Right ventricle myocardium superior (tissue), 1 donor: ENCODE results near the gene TSPYL4. TPM values are rescaled to one million over a fixed set of nuclear protein-coding genes. Genes with fewer than 3 reads are reported as not detected.
A peak's percentile ranks its signal among the peaks of the same experiment; 100 is the strongest.

Experiments used
- ATAC-seq: fragments of 200-7000 bp; cut with Tn5 transposase; one replicate; pipeline ENCODE4 v1.9.1; 2020; ENCODE audit warnings: mild to moderate bottlenecking; ENCODE audit not compliant: poor library complexity
- DNase-seq: peaks from one replicate; pipeline ENCODE4 v3.0.0-alpha.2; 2020
- intact Hi-C: fragments of 100-400 bp; cut with DNase I; formaldehyde crosslinking; loops from one replicate; pipeline ENCODE4 v1.11.2; 2022
- total RNA-seq: library from RNA; stranded (reverse); fragmentation: NEBNext Ultra II Directional; extraction: Animal tissue kit (Norgen Biotek cat#: 25700); gene quantifications from one replicate; pipeline ENCODE4 v1.2.1, GENCODE V29; 2021
- donor health status: DM: no; HTN: yes; CAD: no; lungs with severe emphysema.

The TSPYL4 gene
- total RNA-seq, 1 donor from 2014 or later, result 26.0 TPM

DNA sequence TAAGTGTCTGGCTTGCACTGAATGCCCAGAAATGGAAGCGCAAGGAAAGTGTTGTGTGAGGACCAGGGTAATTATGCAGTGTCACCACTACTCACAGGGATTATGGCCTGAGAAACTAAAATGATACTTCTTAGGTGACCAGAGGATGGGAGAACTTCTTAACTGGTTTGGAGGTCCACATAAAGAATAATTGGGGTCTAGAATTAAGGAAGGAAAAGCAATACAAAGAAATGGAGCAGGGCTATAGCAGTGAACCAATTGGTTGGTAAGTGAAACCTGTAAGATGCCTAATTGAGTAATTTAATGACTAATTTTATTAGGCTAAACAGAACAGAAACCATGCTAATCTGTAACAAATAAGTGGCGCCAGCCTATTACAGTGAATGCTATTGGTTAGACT, 5.3 kb downstream of the TSPYL4 start:
- DNase-seq (no peak), ATAC-seq (no peak)
- intact Hi-C loops, result no loop called here

DNA sequence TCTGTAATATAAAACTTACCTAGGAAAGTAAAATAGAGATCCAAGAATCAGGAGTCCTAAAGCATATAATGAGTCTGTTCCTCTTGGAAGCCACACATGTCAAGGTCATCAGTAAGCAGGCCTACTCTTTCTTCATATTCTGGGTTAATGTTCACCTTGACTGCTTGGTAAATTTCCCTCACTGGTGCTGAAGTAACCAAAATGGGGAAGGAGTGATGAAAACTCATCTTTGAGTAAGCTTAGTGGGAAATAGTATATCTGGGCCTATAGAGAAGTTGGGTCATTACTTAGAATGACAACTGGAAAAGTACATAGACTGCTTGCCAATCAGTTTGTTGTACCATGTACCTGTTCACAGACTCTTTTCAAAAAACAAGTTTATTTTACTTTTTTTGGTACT, 6.6 kb downstream of the TSPYL4 start:
- intact Hi-C loops, result no loop called here
- DNase-seq (no peak), ATAC-seq (no peak)

DNA sequence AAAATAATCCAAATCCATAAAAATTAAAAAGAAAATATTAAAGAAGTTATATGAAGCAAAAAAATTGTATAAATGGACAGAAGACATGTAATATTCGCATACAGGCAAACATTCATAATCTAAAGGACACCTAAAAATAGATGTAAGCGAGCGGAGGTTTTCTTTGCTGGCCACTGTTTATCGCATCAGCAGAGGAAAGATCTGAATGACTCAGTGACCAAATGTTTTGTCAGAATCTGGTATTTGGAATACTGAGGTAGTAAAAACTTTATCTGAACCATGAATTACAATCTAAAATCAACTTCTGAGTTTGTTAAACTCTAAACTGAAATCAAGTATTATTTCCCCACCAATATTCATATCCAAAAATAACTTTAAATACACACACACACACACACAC, 7.8 kb downstream of the TSPYL4 start:
- ATAC-seq, result peak; percentile 71
- DNase-seq, result no peak

DNA sequence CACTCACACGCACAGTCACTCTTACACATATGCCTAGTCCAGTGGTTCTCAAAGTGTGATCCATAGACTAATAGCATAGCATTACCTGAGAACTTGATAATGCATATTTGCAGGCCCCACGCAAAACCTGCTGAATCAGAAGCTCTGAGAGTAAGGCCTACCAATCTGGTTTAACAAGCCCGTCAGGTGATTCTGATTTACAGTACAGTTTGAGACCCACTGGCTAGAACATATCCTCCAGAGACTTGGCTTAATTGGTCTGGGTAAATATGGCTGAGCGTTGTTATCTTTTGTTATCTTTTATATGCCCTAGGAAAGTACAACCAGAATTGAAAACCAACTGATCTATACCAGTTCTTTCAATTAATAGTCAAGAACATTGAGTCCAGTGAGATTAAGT, 9.6 kb downstream of the TSPYL4 start:
- DNase-seq (no peak), ATAC-seq (no peak)
- intact Hi-C loops, result no loop called here

More for the DNA sequence above, 7.8 kb downstream of the TSPYL4 start:
- intact Hi-C loops, result no loop called here

- no peak for DNase-seq
- intact Hi-C loops, result no loop called here
- ATAC-seq, result no peak
These were observed 14.0 kb downstream of the TSPYL4 start for GRCh38 chr6:116239856-116240255.

- ATAC-seq, result no peak
- DNase-seq, result no peak
- intact Hi-C loops, result no loop called here
These were observed 14.6 kb downstream of the TSPYL4 start for GRCh38 chr6:116239256-116239655.

GRCh38 chr6:116238083-116238482, 15.8 kb downstream of the TSPYL4 start:
- no peak for ATAC-seq
- no peak for DNase-seq
- intact Hi-C loops, result no loop called here

DNA sequence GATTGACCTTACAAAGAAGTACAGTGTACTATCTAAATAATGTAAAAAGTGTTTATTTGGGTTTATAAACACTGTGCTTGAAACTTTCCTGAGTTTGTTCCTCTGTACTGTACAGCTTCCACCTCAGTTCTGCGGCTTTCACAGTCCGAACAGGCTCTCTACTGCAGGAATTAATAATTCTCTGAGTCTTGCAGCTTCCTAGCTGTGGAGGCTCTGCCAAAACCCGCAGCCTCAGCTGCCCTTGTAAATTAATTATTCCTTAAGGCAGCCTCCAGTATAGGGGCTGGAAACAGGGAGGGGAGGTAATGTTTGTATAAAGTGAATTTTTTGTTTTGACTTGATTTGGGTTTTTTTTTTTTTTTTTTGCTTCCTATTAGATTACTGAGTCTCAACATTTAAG, 19.2 kb downstream of the TSPYL4 start:
- intact Hi-C loops, result no loop called here
- DNase-seq (no peak), ATAC-seq (no peak)

DNA sequence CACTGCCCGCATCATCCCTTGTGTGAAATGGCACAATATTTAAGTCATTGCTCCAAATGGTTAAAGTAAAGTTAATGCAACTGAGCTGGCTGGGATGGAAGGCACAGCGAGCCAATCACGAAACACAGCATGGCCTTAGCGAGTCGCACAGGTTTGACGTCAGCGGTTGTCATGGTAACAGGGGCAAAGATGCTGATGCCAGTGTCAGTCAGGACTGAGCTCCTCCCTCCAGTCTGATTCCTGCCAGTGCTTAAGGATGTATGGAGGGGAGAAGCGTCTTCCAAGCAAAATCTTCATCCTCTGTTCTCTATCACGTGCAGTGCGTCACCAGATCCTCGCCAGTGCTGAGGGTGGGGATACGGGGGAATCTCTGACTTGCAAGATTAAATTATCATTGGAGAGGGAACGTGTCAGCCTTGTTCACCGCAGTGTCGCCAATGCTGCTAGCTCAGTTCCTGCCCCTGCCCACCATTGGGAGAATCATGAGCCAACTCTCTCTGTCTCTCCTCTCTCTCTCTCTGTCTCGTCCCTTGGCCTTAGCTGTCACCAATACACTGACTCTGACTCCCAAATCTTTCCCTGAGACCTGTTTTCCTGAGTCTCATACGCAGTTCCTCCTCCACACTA, 24.5 kb downstream of the TSPYL4 start:
- ATAC-seq (peak; percentile 90), DNase-seq (peak; percentile 90)
- intact Hi-C loops, result no loop called here

- ATAC-seq (no peak), DNase-seq (no peak)
- intact Hi-C loops, result no loop called here
These were observed 30.5 kb downstream of the TSPYL4 start for GRCh38 chr6:116223355-116223754.

DNA sequence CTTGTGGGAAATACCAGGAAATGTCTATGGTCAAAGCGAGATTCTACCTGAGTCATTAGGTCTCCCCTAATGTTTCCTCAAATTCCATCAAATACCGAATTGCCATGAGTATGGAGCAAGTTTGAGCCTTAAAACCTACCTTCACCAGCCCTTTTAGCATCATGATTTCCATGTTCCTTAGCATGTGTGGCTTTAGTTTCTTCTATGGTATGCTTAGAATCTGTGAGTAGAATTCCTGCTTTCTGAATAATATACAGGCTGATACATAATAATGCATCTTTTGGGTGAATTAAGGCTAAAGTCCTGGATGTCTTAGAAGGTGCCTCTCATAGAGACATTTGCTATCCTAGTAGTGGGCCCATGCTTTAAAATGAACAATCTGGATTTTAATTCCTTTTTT, 32.0 kb downstream of the TSPYL4 start:
- no peak for ATAC-seq
- intact Hi-C loops, result no loop called here
- DNase-seq, result no peak

DNA sequence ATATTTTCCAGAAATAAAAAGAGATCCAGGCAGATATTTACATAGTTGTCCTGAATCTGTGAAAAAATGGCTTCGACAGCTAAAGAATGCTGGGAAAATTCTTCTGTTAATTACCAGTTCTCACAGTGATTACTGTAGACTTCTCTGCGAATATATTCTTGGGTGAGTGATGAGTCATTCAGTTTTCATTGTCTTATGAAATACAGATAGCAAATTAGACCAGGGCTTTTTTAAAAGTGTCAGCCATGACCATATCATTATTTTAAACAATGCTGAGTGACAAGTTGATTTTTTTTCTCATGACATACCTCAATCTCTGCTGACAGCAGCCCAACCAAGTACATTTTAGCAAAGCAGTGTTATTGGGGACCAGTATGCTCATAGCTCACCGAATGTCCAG, 32.8 kb downstream of the TSPYL4 start:
- ATAC-seq (no peak), DNase-seq (no peak)
- intact Hi-C loops, result no loop called here

- DNase-seq, result no peak
- intact Hi-C loops, result no loop called here
- no peak for ATAC-seq
These were observed 35.0 kb downstream of the TSPYL4 start for GRCh38 chr6:116218866-116219265.

DNA sequence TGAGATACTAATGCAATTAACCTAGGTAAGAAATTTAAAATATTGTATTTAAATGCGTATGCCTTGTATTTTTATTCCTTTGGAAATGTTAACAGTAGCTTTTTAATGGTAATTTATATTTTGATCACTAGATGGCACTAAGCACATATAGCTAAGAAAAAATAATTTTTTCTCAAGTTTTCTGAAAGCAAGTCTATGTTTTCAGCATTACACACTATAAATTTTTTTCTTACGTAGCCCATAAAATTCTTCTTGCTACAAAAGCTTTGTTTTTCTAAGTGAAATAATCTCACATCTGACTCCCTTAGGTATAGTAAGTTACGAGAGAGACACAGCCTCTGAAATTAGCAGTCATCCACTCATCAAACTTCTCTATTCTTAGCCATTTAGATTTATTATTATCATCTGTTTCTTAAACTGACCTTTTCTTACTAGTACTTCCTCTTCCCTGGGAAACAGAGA, 35.7 kb downstream of the TSPYL4 start:
- no peak for DNase-seq
- no peak for ATAC-seq
- intact Hi-C loops, result no loop called here

DNA sequence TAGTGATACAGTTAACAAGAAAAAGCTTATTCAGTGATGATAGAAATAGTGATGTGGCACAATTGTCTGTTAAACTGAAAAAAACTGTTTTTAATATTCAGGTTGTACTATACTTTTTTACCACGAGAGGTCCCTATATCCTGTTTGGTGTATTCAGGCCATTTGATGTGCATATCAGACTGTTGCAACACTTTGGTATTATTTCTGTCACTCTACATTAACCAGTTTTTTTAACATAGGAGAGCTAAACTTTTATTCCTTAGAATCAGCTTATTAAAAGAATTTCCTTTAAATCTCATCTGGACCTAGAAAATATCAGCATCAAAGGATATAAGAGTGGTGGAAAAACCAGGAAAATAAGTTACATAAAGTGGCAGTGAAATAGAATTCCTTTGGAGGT, 36.8 kb downstream of the TSPYL4 start:
- DNase-seq, result no peak
- ATAC-seq, result peak; percentile 71
- intact Hi-C loops, result no loop called here

DNA sequence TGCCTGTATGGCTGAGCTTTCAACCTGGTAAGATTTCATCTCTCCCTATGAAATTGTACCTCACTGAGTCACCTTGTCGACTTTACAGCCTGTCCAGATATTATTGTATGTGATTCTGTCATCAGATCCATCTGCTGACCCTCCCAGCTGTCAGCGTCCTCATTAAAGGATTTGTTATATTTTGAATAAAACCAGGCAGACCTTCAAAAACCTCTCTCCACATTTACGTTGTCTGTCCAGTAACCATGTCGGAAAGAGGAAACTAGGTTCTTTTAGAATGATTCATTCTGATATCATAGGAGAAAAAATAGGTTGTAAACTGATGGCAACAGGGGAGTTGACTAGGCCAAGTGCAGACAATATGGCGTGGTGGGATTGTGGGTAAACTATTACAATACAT, 38.5 kb downstream of the TSPYL4 start:
- intact Hi-C loops, result no loop called here
- ATAC-seq (no peak), DNase-seq (no peak)

DNA sequence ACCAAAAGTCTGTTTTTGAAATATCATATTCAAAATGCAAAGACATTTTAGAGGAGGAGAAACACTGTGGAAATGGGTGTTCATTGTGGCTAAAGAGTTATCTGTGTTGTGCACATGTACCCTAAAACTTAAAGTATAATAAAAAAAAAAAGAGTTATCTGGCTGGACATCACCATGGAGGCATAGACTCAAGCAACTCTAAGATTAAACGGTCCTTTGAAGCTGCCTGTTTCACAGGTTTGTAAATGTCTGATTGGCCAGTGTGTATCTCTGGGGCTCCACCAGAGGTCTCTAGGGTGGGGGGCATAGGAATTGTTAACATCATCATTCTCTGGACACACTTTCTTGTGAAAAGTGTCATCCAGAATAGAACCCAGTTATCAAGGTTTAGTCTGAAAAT, 39.2 kb downstream of the TSPYL4 start:
- no peak for ATAC-seq
- DNase-seq, result no peak
- intact Hi-C loops, result no loop called here

GRCh38 chr6:116210750-116211425, 43.0 kb downstream of the TSPYL4 start:
- peak; percentile 92 for ATAC-seq
- intact Hi-C loops, result no loop called here

GRCh38 chr6:116210316-116210715, 43.6 kb downstream of the TSPYL4 start:
- intact Hi-C loops, result no loop called here
- no peak for ATAC-seq
- DNase-seq, result no peak

More at GRCh38 chr6:116210750-116211425, 43.0 kb downstream of the TSPYL4 start:
- DNase-seq, result peak; percentile 71

GRCh38 chr6:116208056-116208785, 45.7 kb downstream of the TSPYL4 start:
- intact Hi-C loops, result no loop called here
- ATAC-seq (no peak), DNase-seq (no peak)
